NCI-H1417 treated with DMSO at 0.1 percent for 48 hours (cell line): ENCODE results near the gene MON2.

ENCODE experiments used
- DNase-seq: peaks from one replicate; lab custom pipeline; 2025; lab: John Stamatoyannopoulos, UW

MON2 gene

DNA sequence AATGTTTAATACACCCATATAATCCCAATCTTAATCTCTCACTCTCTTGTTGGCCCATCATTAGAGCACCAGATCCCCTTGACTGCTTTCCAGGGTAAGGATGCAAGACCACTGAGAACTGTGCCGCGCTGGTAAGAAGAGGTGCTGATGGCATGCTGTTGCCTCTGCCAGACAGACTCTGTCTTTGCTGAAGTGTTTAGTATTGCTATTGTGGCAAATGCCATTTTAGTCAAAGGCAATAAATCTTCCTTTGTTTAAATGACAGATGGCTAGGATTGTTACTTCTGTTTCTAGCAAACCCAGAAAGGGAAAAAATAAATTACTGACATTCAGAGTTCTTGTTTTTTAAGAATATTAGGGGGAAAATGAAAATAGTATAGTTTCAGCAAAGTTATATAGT is 152.3 kb downstream of the MON2 start:
- peak; percentile 60 for DNase-seq

DNA sequence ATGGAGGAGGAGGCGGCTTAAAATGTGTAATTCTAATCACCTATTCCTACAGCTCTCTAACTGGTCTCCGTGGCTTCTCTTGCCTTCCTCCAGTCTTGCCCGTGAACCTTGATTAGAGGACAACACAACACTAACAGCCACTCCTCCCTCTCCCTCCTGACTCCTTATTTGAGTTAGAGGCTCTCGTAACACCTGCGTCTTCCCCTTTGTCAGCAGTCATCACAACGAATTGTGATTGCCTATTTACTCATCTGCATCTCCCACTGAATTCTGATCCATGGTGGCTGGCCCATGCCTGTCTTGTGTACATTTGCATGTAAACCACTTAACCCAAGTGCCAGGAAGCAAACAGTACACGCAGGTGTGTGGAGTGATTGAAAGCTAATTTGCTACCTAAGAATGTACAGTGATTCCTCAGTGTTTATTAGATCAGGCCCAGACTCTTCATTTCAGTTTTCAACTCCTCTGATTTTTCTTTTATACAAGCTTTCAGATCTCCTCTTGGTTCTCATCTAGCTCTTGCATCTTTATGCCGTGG is 154.5 kb downstream of the MON2 start:
- peak; percentile 97 for DNase-seq

GRCh38 chr12:62622177-62622576 is 155.6 kb downstream of the MON2 start:
- DNase-seq, result no peak

DNA sequence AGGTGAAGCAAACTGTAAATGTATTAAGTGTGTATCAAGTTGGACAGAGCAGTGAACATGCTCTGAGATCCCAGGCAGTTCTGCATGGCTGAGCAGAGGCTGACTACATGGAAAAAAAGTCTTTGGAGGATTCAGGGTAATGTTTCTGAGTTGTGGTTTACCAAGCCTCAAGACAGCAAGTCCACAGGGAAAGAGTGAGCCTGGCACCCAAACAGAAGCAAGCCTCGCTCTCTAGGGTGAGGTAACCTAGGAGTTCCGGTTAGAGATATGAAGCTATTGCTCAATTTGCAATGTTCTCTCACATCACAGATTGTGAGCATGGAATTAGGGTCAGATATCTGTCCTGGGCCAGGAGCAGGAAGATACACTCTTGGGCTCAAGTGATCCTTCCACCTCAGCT is 158.6 kb downstream of the MON2 start:
- no peak for DNase-seq

DNA sequence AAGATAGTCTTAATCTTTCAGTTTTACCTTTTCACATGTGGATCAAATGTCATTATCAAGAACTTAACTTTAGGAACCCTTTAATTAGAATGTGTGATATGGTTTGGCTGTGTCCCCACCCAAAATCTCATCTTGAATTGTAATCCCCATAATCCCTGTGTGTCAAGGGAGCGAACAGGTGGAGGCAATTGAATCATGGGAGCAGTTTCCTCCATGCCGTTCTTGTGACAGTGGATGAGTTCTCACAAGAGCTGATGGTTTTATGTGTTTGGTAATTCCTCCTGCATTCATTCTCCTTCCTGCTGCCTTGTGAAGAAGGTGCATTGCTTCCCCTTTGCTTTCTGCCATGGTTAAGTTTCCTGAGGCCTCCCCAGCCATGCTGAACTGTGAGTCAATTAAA is 160.6 kb downstream of the MON2 start:
- no peak for DNase-seq

- no peak for DNase-seq
These were observed 162.8 kb downstream of the MON2 start for GRCh38 chr12:62629413-62629812.

GRCh38 chr12:62629971-62630739 is 163.5 kb downstream of the MON2 start:
- DNase-seq, result peak; percentile 89

- peak; percentile 80 for DNase-seq
These were observed 165.1 kb downstream of the MON2 start for GRCh38 chr12:62631471-62632410.

DNA sequence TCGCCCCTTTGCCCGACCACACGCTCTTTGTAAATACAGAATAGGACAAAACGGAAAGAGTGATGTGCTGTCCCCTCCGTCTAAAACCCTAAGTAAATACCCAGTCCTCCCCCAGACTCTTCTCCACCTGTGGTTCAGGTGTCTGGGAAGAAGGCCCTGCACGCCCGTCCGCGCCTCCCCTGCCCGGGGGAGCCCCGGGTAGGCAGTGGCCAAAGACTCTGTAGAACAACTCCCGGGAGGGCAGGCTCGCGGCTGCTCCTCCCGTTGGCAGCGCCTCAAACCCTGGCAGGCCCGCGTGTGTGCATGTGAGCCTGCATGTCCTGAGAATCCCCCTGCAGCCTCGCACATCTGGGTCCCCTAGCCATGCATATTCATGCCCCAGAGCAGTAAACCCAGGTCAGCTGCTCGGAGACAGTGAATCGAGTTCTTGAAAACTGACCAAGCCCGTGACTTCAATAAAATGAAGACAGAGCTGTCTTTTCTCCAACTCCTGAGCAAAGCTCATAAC is 165.8 kb downstream of the MON2 start:
- DNase-seq, result no peak

DNA sequence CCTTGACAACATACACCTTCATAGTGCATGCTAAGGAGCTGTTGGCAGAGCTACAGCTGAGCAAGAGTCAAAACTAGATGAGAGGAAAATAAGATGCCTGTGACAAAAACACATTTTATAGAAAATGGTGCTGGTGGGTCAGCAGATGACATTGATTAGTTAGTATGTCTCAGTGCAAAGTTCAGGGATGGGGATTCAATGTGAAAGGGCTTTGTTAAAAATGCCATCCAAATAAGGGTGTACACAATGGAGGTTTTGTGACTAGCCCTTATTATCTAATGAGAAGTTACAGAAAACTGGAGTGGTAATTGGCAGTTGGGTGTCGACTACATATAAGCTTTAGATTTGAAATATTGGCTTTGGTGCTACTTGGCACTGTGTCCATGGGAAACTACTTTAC is 169.0 kb downstream of the MON2 start:
- DNase-seq, result no peak

- no peak for DNase-seq
These were observed 171.1 kb downstream of the MON2 start for GRCh38 chr12:62637679-62638078.

GRCh38 chr12:62640910-62641448 is 174.4 kb downstream of the MON2 start:
- DNase-seq, result no peak

DNA sequence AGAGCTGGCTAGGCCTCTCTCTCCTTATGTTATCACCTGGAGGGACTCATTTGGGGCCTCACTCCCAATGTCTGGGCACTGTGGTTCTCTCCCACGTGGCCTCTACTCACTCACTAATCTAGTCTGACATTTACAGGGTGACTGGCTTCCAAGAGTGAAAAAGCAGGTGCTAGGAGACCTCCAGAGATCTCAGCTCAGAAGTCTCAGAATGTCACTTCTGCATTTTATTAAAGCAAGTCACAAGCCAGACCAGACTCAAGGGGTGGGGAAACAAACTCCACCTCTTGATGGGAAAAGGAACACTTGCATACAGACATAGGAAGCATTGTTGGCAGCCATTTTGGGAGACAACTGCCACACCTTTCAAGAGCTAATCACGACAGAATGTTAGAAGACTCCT is 175.9 kb downstream of the MON2 start:
- no peak for DNase-seq

GRCh38 chr12:62643486-62643885 is 176.9 kb downstream of the MON2 start:
- no peak for DNase-seq

GRCh38 chr12:62646566-62646965 is 179.9 kb downstream of the MON2 start:
- no peak for DNase-seq

DNA sequence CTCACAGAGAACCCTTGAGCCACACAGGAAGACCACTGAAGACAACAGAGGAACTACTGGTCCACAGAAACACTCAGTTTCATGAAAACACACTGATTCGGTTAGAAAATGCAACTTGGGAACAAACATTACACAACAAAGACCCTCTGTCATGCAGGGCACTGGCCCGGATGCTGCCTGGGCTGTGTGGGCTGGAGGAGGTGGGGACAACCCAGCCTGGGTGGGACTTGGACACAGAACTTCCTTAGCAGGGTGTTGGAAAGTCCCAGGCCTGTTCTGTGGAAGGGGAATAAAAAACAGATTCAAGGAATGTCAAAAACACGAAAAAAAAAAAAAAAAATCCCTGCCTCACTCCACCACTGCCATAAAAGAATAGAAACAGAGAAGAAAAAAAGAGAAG is 181.0 kb downstream of the MON2 start:
- DNase-seq, result no peak

DNA sequence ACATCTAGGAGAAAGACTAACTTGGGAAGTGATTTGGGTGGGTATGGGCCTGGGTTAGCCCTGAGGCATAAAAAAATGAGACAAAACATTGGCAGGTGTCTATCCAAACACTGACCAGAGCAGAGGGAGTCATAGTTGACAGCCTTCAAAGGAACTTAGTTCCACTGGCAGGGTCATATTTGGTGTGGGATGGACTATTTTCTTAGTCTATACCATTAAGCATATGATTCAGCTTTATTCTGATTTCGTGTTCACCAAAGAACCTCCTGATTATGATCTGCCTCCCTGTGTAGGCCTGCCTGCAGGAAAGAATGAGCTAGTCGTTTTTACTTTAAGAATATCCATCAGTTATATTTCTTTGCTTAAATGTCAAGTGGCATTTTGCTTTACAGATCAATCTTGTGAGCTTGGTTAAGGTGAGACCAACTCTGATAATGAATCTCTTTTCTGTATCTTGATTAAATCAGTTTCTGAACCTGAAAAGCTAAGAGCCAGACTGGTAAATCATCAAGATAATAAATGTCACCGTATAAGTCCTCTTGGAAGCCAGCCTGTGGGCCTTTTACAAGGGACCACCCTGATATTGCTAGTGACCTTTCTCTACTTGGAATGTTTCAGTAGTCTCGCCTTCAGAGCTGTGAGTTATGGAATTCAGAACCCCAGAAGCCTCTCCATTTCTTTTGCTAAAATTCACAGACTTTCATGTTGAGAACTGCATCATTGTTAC is 182.9 kb downstream of the MON2 start:
- DNase-seq, result no peak
